Effector CD4-positive, alpha-beta T cell (primary cell): ENCODE measurements around the gene GPR137B.
"Not testable (repeated sequence)": the region's sequence is repeated elsewhere in the genome, so short reads cannot be mapped to it uniquely, and the experiment has no call there.

Experiments used
- DNase-seq: peaks from one replicate; pipeline ENCODE4 v3.0.0-alpha.2; 2020

The GPR137B gene

GRCh38 chr1:236161755-236162154 is 19.4 kb downstream of the GPR137B start:
- not testable (repeated sequence) for DNase-seq

GRCh38 chr1:236163463-236164153 is 21.3 kb downstream of the GPR137B start:
- no peak for DNase-seq

- no peak for DNase-seq
These were observed 21.9 kb downstream of the GPR137B start for GRCh38 chr1:236164273-236164672.

- DNase-seq: no peak
These were observed 23.1 kb downstream of the GPR137B start for GRCh38 chr1:236165238-236165981.

GRCh38 chr1:236166041-236166440 is 23.7 kb downstream of the GPR137B start:
- DNase-seq: no peak

- no peak for DNase-seq
These were observed 24.8 kb downstream of the GPR137B start for GRCh38 chr1:236167154-236167553.

- DNase-seq: no peak
These were observed 25.2 kb downstream of the GPR137B start for GRCh38 chr1:236167578-236167977.

GRCh38 chr1:236168716-236169429 is 26.5 kb downstream of the GPR137B start:
- no peak for DNase-seq

- DNase-seq: no peak
These were observed 29.8 kb downstream of the GPR137B start for GRCh38 chr1:236172041-236172579.

GRCh38 chr1:236173174-236173767 is 30.9 kb downstream of the GPR137B start:
- no peak for DNase-seq

- no peak for DNase-seq
These were observed 33.5 kb downstream of the GPR137B start for GRCh38 chr1:236175642-236176336.

GRCh38 chr1:236176337-236177336 is 34.3 kb downstream of the GPR137B start:
- DNase-seq: no peak

- DNase-seq: no peak
These were observed 37.3 kb downstream of the GPR137B start for GRCh38 chr1:236179634-236180033.

- DNase-seq: no peak
These were observed 38.7 kb downstream of the GPR137B start for GRCh38 chr1:236181059-236181458.

GRCh38 chr1:236185687-236186086 is 43.3 kb downstream of the GPR137B start:
- DNase-seq: no peak

GRCh38 chr1:236186471-236186870 is 44.1 kb downstream of the GPR137B start:
- not testable (repeated sequence) for DNase-seq

GRCh38 chr1:236188084-236188483 is 45.7 kb downstream of the GPR137B start:
- DNase-seq: not testable (repeated sequence)

GRCh38 chr1:236193184-236193583 is 50.8 kb downstream of the GPR137B start:
- DNase-seq: no peak

- DNase-seq: no peak
These were observed 58.6 kb downstream of the GPR137B start for GRCh38 chr1:236200925-236201324.

GRCh38 chr1:236201786-236202185 is 59.4 kb downstream of the GPR137B start:
- DNase-seq: no peak

GRCh38 chr1:236204039-236204438 is 61.7 kb downstream of the GPR137B start:
- DNase-seq: no peak
